Measurements from ENCODE around the gene TBC1D22A.

TBC1D22A gene

DNA sequence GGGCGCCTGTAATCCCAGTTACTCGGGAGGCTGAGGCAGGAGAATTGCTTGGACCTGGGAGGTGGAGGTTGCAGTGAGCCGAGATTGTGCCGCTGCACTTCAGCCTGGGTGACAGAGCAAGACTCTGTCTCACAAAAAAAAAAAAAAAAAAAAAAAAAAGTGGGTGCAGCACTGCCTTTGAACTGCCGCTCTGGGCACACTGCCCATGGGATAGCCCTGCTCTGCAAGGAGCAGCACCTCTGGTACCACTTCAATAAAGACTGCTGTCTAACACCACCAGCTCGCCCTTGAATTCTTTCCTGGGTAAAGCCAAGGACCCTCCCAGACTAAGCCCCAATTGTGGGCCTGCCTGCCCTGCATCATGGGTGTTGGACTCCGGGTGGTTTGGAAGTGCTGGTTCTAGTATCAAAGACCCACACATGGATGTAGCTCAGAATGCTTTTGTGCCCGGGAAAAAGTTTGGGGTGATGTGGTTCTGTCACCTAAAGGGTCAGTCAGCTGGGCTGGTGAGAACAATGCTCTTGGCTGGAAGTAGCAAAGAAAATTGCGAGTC is 444.3 kb downstream of the TBC1D22A start:
- ATAC-seq = no peak
- TF ChIP-seq ISL1 (CRISPR knock-in tag; IDR thresholded peaks at IDR 0.05) (no peak), ARNTL (CRISPR knock-in tag; IDR thresholded peaks at IDR 0.05; ENCODE audit: borderline replicate concordance, low read depth) (no peak), TOX (CRISPR knock-in tag; IDR thresholded peaks at IDR 0.05; ENCODE audit: borderline replicate concordance) (no peak), ZFP30 (CRISPR knock-in tag; IDR thresholded peaks at IDR 0.05) (no peak), RARB (CRISPR knock-in tag; IDR thresholded peaks at IDR 0.05) (no peak), ZNF8 (CRISPR knock-in tag; IDR thresholded peaks at IDR 0.05) (no peak), TCF4 (CRISPR knock-in tag; IDR thresholded peaks at IDR 0.05; ENCODE audit: borderline replicate concordance) (no peak), PPARA (CRISPR knock-in tag; IDR thresholded peaks at IDR 0.05; ENCODE audit: borderline replicate concordance) (no peak), OSR1 (CRISPR knock-in tag; IDR thresholded peaks at IDR 0.05) (no peak), ZNF70 (CRISPR knock-in tag; IDR thresholded peaks at IDR 0.05) (no peak), ZFP3 (CRISPR knock-in tag; IDR thresholded peaks at IDR 0.05) (no peak), CSDC2 (CRISPR knock-in tag; IDR thresholded peaks at IDR 0.05) (no peak), ESRRG (CRISPR knock-in tag; IDR thresholded peaks at IDR 0.05) (no peak), BACH2 (CRISPR knock-in tag; IDR thresholded peaks at IDR 0.05; ENCODE audit: borderline replicate concordance) (no peak)
- TF ChIP-seq, protein P1, sequence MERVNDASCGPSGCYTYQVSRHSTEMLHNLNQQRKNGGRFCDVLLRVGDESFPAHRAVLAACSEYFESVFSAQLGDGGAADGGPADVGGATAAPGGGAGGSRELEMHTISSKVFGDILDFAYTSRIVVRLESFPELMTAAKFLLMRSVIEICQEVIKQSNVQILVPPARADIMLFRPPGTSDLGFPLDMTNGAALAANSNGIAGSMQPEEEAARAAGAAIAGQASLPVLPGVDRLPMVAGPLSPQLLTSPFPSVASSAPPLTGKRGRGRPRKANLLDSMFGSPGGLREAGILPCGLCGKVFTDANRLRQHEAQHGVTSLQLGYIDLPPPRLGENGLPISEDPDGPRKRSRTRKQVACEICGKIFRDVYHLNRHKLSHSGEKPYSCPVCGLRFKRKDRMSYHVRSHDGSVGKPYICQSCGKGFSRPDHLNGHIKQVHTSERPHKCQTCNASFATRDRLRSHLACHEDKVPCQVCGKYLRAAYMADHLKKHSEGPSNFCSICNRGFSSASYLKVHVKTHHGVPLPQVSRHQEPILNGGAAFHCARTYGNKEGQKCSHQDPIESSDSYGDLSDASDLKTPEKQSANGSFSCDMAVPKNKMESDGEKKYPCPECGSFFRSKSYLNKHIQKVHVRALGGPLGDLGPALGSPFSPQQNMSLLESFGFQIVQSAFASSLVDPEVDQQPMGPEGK (CRISPR knock-in tag; IDR thresholded peaks at IDR 0.05; ENCODE audit: borderline replicate concordance) = no peak

DNA sequence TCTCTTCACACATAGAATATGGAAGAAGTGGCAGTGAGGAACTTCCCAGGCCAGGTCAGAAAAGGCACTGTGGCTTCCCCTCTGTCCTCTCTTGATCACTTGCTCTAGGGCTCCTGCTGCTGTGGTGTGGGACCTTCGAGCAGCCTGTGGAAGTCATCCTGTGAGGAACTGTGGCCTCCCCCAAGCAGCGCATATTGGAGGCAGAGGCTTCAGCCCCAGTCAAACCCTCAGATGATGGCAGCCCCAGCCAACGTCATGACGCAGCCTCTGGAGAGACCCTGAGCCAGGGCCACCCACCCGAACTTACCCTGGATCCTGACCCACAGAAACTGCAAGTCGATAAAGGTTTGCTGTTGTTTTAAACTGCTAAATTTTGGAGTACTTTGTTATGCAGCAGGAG is 444.9 kb downstream of the TBC1D22A start:
- no peak for TF ChIP-seq TCF4 (CRISPR knock-in tag; IDR thresholded peaks at IDR 0.05; ENCODE audit: borderline replicate concordance)
- ATAC-seq = no peak

DNA sequence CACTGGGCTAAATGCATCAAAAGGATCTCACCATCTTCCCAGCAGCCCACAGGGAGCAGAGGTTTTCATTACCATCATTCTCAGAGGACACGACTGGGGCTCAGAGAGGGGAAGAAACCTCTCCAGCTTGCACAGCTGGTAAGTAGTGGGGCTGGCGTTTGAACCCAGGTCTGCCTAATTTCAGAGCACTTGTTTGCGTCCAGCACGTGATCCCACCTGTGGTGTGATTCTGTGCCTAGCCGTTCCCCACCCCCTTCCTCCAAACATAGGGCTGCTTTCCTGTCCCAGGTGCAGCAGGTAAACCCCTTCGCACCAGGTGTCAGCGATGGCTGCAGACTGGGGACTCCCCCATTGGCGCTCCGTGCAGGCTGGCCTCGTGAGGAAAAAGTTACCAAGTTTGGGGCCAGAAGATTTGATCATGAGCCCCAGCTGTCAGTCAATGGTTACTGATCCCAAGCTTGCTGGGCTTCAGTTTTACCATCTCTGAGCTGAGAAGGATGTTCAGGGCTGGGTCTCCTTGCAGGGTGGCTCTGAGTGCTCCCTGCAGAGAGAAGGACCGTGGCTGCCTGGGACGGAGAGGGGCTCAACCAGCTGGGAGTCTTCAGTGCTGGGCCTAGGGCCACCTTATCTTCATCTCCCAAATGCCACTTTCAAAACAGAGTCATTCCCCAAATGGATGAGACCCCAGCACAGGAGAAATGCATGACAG is 445.6 kb downstream of the TBC1D22A start:
- TF ChIP-seq, protein P2, sequence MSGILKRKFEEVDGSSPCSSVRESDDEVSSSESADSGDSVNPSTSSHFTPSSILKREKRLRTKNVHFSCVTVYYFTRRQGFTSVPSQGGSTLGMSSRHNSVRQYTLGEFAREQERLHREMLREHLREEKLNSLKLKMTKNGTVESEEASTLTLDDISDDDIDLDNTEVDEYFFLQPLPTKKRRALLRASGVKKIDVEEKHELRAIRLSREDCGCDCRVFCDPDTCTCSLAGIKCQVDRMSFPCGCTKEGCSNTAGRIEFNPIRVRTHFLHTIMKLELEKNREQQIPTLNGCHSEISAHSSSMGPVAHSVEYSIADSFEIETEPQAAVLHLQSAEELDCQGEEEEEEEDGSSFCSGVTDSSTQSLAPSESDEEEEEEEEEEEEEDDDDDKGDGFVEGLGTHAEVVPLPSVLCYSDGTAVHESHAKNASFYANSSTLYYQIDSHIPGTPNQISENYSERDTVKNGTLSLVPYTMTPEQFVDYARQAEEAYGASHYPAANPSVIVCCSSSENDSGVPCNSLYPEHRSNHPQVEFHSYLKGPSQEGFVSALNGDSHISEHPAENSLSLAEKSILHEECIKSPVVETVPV (CRISPR knock-in tag; IDR thresholded peaks at IDR 0.05) = no peak
- TF ChIP-seq BACH2 (CRISPR knock-in tag; IDR thresholded peaks at IDR 0.05; ENCODE audit: borderline replicate concordance) = no peak
- no peak for TF ChIP-seq ZFP3 (CRISPR knock-in tag; IDR thresholded peaks at IDR 0.05)
- TF ChIP-seq TCF4 (CRISPR knock-in tag; IDR thresholded peaks at IDR 0.05; ENCODE audit: borderline replicate concordance) = no peak
- TF ChIP-seq ISL1 (CRISPR knock-in tag; IDR thresholded peaks at IDR 0.05) = no peak
- no peak for TF ChIP-seq CSDC2 (CRISPR knock-in tag; IDR thresholded peaks at IDR 0.05)
- no peak for TF ChIP-seq ZFP30 (CRISPR knock-in tag; IDR thresholded peaks at IDR 0.05)
- no peak for TF ChIP-seq RARB (CRISPR knock-in tag; IDR thresholded peaks at IDR 0.05)
- no peak for TF ChIP-seq ZNF8 (CRISPR knock-in tag; IDR thresholded peaks at IDR 0.05)
- TF ChIP-seq ZNF70 (CRISPR knock-in tag; IDR thresholded peaks at IDR 0.05) = no peak
- TF ChIP-seq PPARA (CRISPR knock-in tag; IDR thresholded peaks at IDR 0.05; ENCODE audit: borderline replicate concordance) = no peak
- TF ChIP-seq SNAI2 (CRISPR knock-in tag; IDR thresholded peaks at IDR 0.05) = no peak
- TF ChIP-seq, protein P3, sequence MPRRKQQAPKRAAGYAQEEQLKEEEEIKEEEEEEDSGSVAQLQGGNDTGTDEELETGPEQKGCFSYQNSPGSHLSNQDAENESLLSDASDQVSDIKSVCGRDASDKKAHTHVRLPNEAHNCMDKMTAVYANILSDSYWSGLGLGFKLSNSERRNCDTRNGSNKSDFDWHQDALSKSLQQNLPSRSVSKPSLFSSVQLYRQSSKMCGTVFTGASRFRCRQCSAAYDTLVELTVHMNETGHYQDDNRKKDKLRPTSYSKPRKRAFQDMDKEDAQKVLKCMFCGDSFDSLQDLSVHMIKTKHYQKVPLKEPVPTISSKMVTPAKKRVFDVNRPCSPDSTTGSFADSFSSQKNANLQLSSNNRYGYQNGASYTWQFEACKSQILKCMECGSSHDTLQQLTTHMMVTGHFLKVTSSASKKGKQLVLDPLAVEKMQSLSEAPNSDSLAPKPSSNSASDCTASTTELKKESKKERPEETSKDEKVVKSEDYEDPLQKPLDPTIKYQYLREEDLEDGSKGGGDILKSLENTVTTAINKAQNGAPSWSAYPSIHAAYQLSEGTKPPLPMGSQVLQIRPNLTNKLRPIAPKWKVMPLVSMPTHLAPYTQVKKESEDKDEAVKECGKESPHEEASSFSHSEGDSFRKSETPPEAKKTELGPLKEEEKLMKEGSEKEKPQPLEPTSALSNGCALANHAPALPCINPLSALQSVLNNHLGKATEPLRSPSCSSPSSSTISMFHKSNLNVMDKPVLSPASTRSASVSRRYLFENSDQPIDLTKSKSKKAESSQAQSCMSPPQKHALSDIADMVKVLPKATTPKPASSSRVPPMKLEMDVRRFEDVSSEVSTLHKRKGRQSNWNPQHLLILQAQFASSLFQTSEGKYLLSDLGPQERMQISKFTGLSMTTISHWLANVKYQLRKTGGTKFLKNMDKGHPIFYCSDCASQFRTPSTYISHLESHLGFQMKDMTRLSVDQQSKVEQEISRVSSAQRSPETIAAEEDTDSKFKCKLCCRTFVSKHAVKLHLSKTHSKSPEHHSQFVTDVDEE (CRISPR knock-in tag; IDR thresholded peaks at IDR 0.05) = no peak
- ATAC-seq = no peak

DNA sequence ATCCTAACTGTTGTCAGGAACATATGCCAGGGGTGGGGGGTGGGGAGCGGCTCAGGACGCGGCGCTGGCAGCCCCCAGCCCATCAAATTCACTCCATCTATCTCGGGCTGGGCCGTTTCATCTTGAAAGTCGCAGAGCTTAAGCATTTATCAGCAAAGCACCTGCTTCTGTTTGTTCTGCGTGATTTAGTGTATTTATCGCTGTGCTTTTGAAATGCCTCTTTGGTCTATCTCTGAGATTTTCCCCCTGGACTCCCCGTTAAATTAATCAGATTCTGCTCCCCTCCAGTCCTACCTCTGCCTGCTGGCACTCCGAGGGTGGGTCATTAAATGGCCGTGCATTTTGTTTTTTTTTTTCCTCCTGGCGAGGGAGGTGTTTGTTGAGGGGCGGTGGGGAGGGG is 446.2 kb downstream of the TBC1D22A start:
- no peak for ATAC-seq
- TF ChIP-seq, protein P1 (CRISPR knock-in tag; IDR thresholded peaks at IDR 0.05; ENCODE audit: borderline replicate concordance) = no peak
- TF ChIP-seq ZNF70 (CRISPR knock-in tag; IDR thresholded peaks at IDR 0.05) (no peak), ISL1 (CRISPR knock-in tag; IDR thresholded peaks at IDR 0.05) (no peak), TOX (CRISPR knock-in tag; IDR thresholded peaks at IDR 0.05; ENCODE audit: borderline replicate concordance) (no peak), CSDC2 (CRISPR knock-in tag; IDR thresholded peaks at IDR 0.05) (no peak), SNAI2 (CRISPR knock-in tag; IDR thresholded peaks at IDR 0.05) (no peak), OSR1 (CRISPR knock-in tag; IDR thresholded peaks at IDR 0.05) (no peak), ZC3H10 (CRISPR knock-in tag; IDR thresholded peaks at IDR 0.05) (no peak), ZFP30 (CRISPR knock-in tag; IDR thresholded peaks at IDR 0.05) (no peak)
- TF ChIP-seq, protein P4, sequence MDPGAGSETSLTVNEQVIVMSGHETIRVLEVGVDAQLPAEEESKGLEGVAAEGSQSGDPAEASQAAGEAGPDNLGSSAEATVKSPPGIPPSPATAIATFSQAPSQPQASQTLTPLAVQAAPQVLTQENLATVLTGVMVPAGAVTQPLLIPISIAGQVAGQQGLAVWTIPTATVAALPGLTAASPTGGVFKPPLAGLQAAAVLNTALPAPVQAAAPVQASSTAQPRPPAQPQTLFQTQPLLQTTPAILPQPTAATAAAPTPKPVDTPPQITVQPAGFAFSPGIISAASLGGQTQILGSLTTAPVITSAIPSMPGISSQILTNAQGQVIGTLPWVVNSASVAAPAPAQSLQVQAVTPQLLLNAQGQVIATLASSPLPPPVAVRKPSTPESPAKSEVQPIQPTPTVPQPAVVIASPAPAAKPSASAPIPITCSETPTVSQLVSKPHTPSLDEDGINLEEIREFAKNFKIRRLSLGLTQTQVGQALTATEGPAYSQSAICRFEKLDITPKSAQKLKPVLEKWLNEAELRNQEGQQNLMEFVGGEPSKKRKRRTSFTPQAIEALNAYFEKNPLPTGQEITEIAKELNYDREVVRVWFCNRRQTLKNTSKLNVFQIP (CRISPR knock-in tag; IDR thresholded peaks at IDR 0.05; ENCODE audit: borderline replicate concordance, low read depth) = no peak
- TF ChIP-seq, protein P2 (CRISPR knock-in tag; IDR thresholded peaks at IDR 0.05) = no peak
